Prostate gland (tissue), 2 donors: ENCODE measurements around the gene DDAH1.

Source experiments
- CTCF ChIP-seq, 4 experiments: fragments of 200-600 bp in 2 of 4; fragments of 450-650 bp in 2 of 4; sonication (generic) in 2 of 4; IDR thresholded peaks; 1 replicate in 3 of 4; 2 replicates in 1 of 4; pipeline ENCODE4 v1.5.1; 2016 to 2019; ENCODE audit warnings: antibody characterized with exemption in 4 of 4, mild to moderate bottlenecking in 2 of 4, moderate library complexity in 2 of 4
- POLR2A ChIP-seq: fragments of 450-650 bp; IDR thresholded peaks from one replicate; pipeline ENCODE4 v1.6.1; 2016; ENCODE audit warnings: antibody characterized with exemption, mild to moderate bottlenecking

GRCh38 chr1:85318217-85318616 lies 146.7 kb downstream of the DDAH1 start:
- TF ChIP-seq CTCF (IDR thresholded peaks at IDR 0.05) (no peak), POLR2A (no peak)
